ENCODE data around the gene NWD2. TPM values are rescaled to one million over a fixed set of nuclear protein-coding genes. Genes with fewer than 3 reads are reported as not detected.

The NWD2 gene
- total RNA-seq, 1 donor, result not detected

DNA sequence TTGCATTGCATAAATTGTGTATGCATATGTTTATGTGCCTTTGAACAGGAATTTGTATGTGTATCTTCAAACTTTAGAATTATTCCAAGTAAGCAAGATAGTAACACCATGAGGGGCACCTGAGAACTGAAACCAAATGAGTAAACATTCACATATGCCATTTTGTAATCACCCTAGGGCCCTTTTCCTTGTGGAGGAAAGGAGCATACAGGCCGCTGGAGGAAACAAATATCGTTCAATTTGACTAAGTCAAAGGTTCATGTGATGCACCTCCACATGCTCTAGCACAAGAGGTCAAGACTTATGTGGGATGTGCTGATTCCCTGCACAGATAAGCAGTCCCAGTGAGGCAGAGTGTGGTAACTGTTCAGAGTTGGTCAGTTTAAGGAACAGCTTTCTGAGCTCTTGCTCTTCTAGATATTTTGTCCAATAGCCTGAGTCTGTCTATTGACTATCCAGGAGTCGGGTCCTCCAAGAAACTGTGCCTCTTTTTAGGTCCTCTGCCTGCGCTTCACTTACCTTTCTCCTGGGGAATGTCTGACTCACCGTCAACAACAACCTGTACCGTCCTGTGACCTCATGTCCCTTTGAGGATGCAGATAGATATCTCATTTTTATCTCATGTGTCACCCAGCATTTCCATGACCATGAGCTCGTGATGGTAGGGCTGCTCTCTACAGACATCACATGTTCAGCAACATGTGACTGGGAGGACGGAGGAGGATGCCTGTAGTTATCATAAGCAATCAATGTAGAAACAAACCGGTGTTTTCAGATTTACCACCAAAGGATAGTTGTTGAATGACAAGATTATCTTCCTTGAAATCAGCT is 196.9 kb downstream of the NWD2 start:
- no peak overlapping the region for H3K4me3 ChIP-seq (ENCODE audit: low read depth, low read length)
- DNase-seq (ENCODE audit: low read depth), result peak; percentile 3
- TF ChIP-seq, protein P1, sequence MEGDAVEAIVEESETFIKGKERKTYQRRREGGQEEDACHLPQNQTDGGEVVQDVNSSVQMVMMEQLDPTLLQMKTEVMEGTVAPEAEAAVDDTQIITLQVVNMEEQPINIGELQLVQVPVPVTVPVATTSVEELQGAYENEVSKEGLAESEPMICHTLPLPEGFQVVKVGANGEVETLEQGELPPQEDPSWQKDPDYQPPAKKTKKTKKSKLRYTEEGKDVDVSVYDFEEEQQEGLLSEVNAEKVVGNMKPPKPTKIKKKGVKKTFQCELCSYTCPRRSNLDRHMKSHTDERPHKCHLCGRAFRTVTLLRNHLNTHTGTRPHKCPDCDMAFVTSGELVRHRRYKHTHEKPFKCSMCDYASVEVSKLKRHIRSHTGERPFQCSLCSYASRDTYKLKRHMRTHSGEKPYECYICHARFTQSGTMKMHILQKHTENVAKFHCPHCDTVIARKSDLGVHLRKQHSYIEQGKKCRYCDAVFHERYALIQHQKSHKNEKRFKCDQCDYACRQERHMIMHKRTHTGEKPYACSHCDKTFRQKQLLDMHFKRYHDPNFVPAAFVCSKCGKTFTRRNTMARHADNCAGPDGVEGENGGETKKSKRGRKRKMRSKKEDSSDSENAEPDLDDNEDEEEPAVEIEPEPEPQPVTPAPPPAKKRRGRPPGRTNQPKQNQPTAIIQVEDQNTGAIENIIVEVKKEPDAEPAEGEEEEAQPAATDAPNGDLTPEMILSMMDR (IDR thresholded peaks at IDR 0.05; ENCODE audit: insufficient read depth, low read depth, low read length), result no peak

DNA sequence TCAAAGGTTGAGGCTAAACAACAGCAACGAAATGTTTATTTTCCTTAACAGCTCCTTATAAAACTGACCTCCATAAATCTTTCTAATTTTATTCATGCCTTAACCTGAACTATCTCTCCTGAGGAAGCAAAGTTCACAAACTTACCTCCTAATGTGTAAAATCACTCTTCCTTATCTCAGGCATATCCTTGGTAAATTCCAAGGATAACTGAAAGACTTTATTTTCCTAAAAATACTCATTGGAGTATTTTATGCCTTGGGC is 197.4 kb downstream of the NWD2 start:
- DNase-seq (ENCODE audit: low read depth), result no peak
- TF ChIP-seq, protein P1 (IDR thresholded peaks at IDR 0.05; ENCODE audit: insufficient read depth, low read depth, low read length), result no peak
- H3K4me3 ChIP-seq (ENCODE audit: low read depth, low read length), result no peak overlapping the region

DNA sequence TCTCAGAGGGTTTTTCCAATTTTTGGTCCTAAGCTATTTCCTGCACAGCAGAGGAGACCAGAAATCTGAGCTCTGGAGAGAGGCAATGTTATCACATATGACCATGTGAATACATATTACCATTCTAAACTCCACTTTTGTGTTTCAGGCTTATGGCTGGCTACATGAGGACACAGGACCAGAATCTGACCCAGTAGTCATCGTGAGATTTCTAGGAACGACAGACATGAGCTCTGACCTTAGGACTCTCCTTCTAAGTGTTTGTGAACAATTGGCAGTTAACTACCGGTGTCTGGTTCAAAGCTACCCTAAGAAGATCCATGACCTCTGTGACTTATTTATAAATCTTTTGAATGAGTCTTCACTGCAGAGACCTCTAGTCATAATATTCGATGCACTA is 198.6 kb downstream of the NWD2 start:
- TF ChIP-seq, protein P1 (IDR thresholded peaks at IDR 0.05; ENCODE audit: insufficient read depth, low read depth, low read length), result no peak
- no peak for DNase-seq (ENCODE audit: low read depth)
- no peak overlapping the region for H3K4me3 ChIP-seq (ENCODE audit: low read depth, low read length)

DNA sequence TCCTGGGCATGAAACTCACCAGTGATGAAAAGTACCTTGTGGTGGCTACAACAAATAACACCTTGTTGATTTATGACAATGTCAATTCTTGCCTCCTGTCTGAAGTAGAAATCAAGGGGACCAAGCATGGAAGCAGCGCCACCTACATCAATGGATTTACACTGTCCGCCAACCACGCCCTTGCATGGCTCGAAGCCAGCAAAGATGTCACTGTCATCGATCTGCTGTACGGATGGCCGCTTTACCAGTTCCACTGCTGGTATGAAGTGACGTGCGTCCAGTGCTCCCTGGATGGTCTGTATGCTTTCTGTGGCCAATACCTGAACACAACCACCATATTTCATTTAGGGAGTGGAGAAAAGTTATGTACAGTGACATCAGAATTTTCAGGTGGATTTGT is 200.5 kb downstream of the NWD2 start:
- TF ChIP-seq, protein P1 (IDR thresholded peaks at IDR 0.05; ENCODE audit: insufficient read depth, low read depth, low read length), result no peak
- H3K4me3 ChIP-seq (ENCODE audit: low read depth, low read length), result no peak overlapping the region
- no peak for DNase-seq (ENCODE audit: low read depth)

DNA sequence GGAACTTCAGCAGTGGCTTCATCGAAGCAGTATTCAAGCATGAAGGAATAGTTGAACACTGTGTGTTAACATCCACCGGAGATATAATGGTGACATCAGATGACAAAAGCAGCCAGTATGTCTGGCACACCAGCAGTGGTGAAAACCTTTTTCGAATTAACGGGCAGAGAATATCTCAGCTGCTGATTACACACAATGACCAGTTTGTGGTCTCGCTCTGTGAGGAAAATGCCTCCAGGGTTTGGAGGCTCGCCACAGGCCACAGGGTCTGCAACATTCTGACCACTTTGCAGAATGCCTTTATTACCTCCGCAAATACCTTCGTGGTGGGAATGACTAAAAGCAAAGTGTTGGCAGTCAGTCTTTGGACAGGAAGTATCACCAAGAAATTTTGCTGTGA is 201.5 kb downstream of the NWD2 start:
- H3K4me3 ChIP-seq (ENCODE audit: low read depth, low read length), result no peak overlapping the region
- TF ChIP-seq, protein P1 (IDR thresholded peaks at IDR 0.05; ENCODE audit: insufficient read depth, low read depth, low read length), result no peak
- DNase-seq (ENCODE audit: low read depth), result no peak

DNA sequence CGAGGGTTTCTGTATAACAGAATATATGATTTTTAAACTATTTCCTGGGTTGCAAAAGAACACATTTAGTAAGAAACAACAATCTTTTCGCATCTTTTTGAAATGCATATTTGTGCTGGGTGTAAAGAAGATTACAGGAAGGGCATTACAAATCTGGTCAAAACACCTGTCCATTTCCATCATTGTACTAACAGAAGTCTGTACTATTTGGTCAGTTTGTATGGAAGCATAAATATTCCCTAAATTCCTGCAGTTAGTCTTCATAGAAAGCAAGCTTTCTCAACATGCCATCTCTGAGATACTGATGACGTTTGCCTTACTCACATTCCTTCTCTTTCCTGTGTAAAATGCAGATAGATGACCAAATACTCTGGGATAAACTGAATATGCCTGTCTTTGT is 203.3 kb downstream of the NWD2 start:
- TF ChIP-seq, protein P1 (IDR thresholded peaks at IDR 0.05; ENCODE audit: insufficient read depth, low read depth, low read length), result no peak
- H3K4me3 ChIP-seq (ENCODE audit: low read depth, low read length), result no peak overlapping the region
- no peak for DNase-seq (ENCODE audit: low read depth)

DNA sequence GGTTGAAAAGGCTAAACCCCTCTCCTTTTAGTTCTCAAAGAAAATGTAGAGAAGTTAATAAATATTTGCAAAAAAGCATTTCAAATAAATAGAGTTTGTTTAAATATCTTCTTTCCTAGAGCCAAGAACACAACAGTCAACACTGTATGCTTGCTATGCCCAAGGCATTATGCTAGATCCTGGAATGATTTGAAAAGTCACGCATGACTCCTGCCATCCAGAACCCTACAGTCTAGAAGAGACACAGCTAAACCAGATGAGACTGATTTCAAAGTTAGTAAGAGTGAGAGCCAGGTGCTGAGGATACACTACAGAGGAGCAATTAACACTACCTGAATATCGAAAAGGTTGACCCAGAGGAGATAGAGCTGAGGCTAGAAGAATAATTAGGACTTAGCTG is 205.8 kb downstream of the NWD2 start:
- TF ChIP-seq, protein P1 (IDR thresholded peaks at IDR 0.05; ENCODE audit: insufficient read depth, low read depth, low read length), result no peak
- H3K4me3 ChIP-seq (ENCODE audit: low read depth, low read length), result no peak overlapping the region
- DNase-seq (ENCODE audit: low read depth), result no peak

Data from fibroblast of villous mesenchyme (primary cell).